Measurements from ENCODE around the gene NDUFS4.
"Not testable (repeated sequence)": the region's sequence is repeated elsewhere in the genome, so short reads cannot be mapped to it uniquely, and the experiment has no call there.

The NDUFS4 gene

GRCh38 chr5:53543401-53543800 lies 17.0 kb upstream of the NDUFS4 start:
- TF ChIP-seq CTCF (IDR thresholded peaks at IDR 0.05) (no peak), ZFX (IDR thresholded peaks at IDR 0.05; ENCODE audit: borderline replicate concordance) (no peak)
- H3K27ac ChIP-seq, result no peak overlapping the region

- TF ChIP-seq ZFX (IDR thresholded peaks at IDR 0.05; ENCODE audit: borderline replicate concordance) (no peak), CTCF (IDR thresholded peaks at IDR 0.05) (no peak)
- no peak overlapping the region for H3K27ac ChIP-seq
Measured at GRCh38 chr5:53545744-53546143, 14.7 kb upstream of the NDUFS4 start.

GRCh38 chr5:53547226-53547625 lies 13.2 kb upstream of the NDUFS4 start:
- no peak overlapping the region for H3K27ac ChIP-seq
- TF ChIP-seq ZFX (IDR thresholded peaks at IDR 0.05; ENCODE audit: borderline replicate concordance) (no peak), CTCF (IDR thresholded peaks at IDR 0.05) (no peak)

GRCh38 chr5:53548501-53548900 lies 11.9 kb upstream of the NDUFS4 start:
- not testable (repeated sequence) for H3K27ac ChIP-seq

- no peak for TF ChIP-seq ZFX (IDR thresholded peaks at IDR 0.05; ENCODE audit: borderline replicate concordance)
- H3K27ac ChIP-seq, result no peak overlapping the region
Measured at GRCh38 chr5:53549792-53550191, 10.6 kb upstream of the NDUFS4 start.

- H3K27ac ChIP-seq, result no peak overlapping the region
- no peak for TF ChIP-seq CTCF (IDR thresholded peaks at IDR 0.05)
- TF ChIP-seq ZFX (IDR thresholded peaks at IDR 0.05; ENCODE audit: borderline replicate concordance), result no peak
Measured at GRCh38 chr5:53552561-53552960, 7.9 kb upstream of the NDUFS4 start.

- no peak overlapping the region for H3K27ac ChIP-seq
- TF ChIP-seq CTCF (IDR thresholded peaks at IDR 0.05) (no peak), ZFX (IDR thresholded peaks at IDR 0.05; ENCODE audit: borderline replicate concordance) (no peak)
Measured at GRCh38 chr5:53554444-53554843, 6.0 kb upstream of the NDUFS4 start.

- no peak overlapping the region for H3K27ac ChIP-seq
- TF ChIP-seq CTCF (IDR thresholded peaks at IDR 0.05), result no peak
- TF ChIP-seq ZFX (IDR thresholded peaks at IDR 0.05; ENCODE audit: borderline replicate concordance), result no peak
Measured at GRCh38 chr5:53555160-53555559, 5.3 kb upstream of the NDUFS4 start.

Measured in 22Rv1 (cell line).